Measurements from ENCODE around the gene CTBP1. TPM values are rescaled to one million over a fixed set of nuclear protein-coding genes. Genes with fewer than 3 reads are reported as not detected.

CTBP1 gene
- total RNA-seq, 1 experiment from 2014 or later, result 136 TPM

DNA sequence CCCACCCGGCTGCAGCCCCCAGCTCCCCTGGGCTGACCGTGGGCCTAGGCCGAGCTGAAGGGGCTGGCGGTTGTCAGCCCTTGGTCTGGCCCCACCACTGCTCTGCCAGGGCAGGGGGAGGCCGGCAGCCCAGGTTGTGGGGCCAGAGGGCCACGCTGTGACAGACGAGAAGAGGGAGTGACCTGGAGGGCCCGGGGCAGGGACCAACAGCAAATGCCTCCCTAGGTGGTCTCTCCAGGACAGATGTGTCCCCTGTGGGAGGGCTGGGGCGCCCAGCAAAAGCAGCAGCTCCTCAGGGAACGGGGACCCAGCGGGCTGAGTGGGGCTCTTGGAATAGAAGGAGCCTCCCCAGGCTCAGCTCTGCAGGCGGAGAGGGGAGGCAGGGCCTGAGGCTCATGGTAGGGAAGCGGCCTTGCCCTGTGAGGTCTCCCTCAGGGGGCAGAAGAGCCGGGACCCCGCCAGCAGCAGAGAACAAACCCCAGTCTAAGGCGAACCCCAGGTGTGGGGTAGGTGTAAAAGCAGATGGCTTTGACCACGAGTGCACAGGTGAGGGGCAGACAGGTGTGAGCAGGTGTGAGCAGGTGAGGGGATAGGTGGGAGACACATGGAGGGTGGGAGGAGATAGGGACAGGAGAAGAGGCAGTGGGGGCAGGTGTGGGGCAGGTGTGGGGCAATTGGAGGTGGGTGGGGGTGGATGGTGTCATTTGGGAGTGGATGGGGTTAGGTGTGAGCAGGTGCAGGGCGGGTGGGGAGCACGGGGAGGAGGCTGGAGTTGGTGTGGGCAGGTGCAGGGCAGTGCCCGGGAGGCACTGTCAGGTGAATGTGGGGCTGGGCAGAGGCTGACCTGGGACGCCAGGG, 42.4 kb downstream of the CTBP1 start:
- Histone ChIP-seq H3K18ac (ENCODE audit: insufficient read length, low read depth, low read length) (no peak overlapping the region), H2BK5ac (ENCODE audit: insufficient read length, low read length) (no peak overlapping the region), H3K4me1 (ENCODE audit: insufficient read depth, low read length) (no peaks in the 10 kb centered on the region), H2AK5ac (ENCODE audit: insufficient read length, low read length) (no peak overlapping the region), H2BK12ac (ENCODE audit: insufficient read length, low read depth, low read length) (no peak overlapping the region), H4K8ac (replicated peaks; ENCODE audit: insufficient read length, low read depth, low read length) (no peak overlapping the region), H2BK15ac (ENCODE audit: low read depth, low read length) (no peak overlapping the region), H4K91ac (ENCODE audit: insufficient read length, low read depth, low read length) (no peak overlapping the region), H3K4me2 (ENCODE audit: insufficient read depth, insufficient read length, low read length) (no peak overlapping the region), H4K20me1 (ENCODE audit: control insufficient read depth, insufficient read depth, insufficient read length) (no peaks in the 10 kb centered on the region), H3T11ph (ENCODE audit: low read length) (no peak overlapping the region), H3K79me2 (ENCODE audit: insufficient read depth, low read length) (no peaks in the 10 kb centered on the region), H3K23ac (ENCODE audit: insufficient read length, low read depth, low read length) (no peak overlapping the region), H3K4ac (ENCODE audit: low read depth, low read length) (no peak overlapping the region), H3K27me3 (ENCODE audit: insufficient read depth, low read length) (no peaks in the 10 kb centered on the region), H3K56ac (ENCODE audit: insufficient read length, low read depth, low read length) (no peak overlapping the region), H3K79me1 (ENCODE audit: insufficient read depth, low read depth, low read length, poor library complexity, severe bottlenecking) (no peaks in the 10 kb centered on the region), H3K27ac (ENCODE audit: insufficient read length, low read depth, low read length) (no peak overlapping the region), H2BK20ac (ENCODE audit: low read depth, low read length, poor library complexity, severe bottlenecking) (no peak overlapping the region), H4K5ac (ENCODE audit: insufficient read length, low read depth, low read length) (no peak overlapping the region), H3K9ac (ENCODE audit: extremely low read depth, insufficient read length, low read length) (no peak overlapping the region), H2AFZ (ENCODE audit: low read length) (no peak overlapping the region), H3K14ac (ENCODE audit: insufficient read depth, low read length) (no peak overlapping the region; the same call in 1 of the 2 replicates), H2BK120ac (ENCODE audit: low read depth, low read length, poor library complexity, severe bottlenecking) (no peak overlapping the region), H3K23me2 (ENCODE audit: insufficient read length, low read depth, low read length, poor library complexity, severe bottlenecking) (peaks cover 3% of the 10 kb centered on the region), H3K9me3 (ENCODE audit: control insufficient read depth, low read depth, low read length) (no peaks in the 10 kb centered on the region)
- Mint-ChIP-seq H3K27me3 (ENCODE audit: low read depth) (peaks cover 10% of the 10 kb centered on the region), H3K36me3 (ENCODE audit: insufficient read depth in 1 of 3, low read depth in 3 of 3) (peaks cover 0 to 10% (median 3%) of the 10 kb centered on the region in 3 experiments; a peak in 6 of 7 replicates), H3K9me3 (no peaks in the 10 kb centered on the region), H3K4me1 (no peaks in the 10 kb centered on the region), H3K4me3 (no peak overlapping the region), H3K27ac (no peak overlapping the region)
- TF ChIP-seq, protein P1, sequence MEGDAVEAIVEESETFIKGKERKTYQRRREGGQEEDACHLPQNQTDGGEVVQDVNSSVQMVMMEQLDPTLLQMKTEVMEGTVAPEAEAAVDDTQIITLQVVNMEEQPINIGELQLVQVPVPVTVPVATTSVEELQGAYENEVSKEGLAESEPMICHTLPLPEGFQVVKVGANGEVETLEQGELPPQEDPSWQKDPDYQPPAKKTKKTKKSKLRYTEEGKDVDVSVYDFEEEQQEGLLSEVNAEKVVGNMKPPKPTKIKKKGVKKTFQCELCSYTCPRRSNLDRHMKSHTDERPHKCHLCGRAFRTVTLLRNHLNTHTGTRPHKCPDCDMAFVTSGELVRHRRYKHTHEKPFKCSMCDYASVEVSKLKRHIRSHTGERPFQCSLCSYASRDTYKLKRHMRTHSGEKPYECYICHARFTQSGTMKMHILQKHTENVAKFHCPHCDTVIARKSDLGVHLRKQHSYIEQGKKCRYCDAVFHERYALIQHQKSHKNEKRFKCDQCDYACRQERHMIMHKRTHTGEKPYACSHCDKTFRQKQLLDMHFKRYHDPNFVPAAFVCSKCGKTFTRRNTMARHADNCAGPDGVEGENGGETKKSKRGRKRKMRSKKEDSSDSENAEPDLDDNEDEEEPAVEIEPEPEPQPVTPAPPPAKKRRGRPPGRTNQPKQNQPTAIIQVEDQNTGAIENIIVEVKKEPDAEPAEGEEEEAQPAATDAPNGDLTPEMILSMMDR (conservative IDR thresholded peaks at IDR 0.05), result no peak
- WGBS (ENCODE audit: extremely low coverage, insufficient read length, low lambda C conversion rate), result no CpG with 5 or more reads among the region's 21 CpGs
- peak; percentile 21 for DNase-seq

Data from H9 (cell line).